NK-92 (cell line): ENCODE measurements around the gene BCL2.

ENCODE experiments used
- DNase-seq: peaks from one replicate; lab custom pipeline; 2025; ENCODE audit not compliant: unreplicated experiment; lab: John Stamatoyannopoulos, UW

Gene BCL2

GRCh38 chr18:63126134-63127069 lies 193.2 kb downstream of the BCL2 start:
- DNase-seq: no peak

GRCh38 chr18:63120620-63121019 lies 198.9 kb downstream of the BCL2 start:
- DNase-seq: no peak

GRCh38 chr18:63119647-63120046 lies 199.9 kb downstream of the BCL2 start:
- no peak for DNase-seq

- no peak for DNase-seq
Measured at GRCh38 chr18:63113899-63114565, 205.5 kb downstream of the BCL2 start.

GRCh38 chr18:63112706-63113105 lies 206.9 kb downstream of the BCL2 start:
- DNase-seq: no peak

GRCh38 chr18:63111671-63112402 lies 207.7 kb downstream of the BCL2 start:
- no peak for DNase-seq

GRCh38 chr18:63109802-63110201 lies 209.8 kb downstream of the BCL2 start:
- no peak for DNase-seq

GRCh38 chr18:63109022-63109421 lies 210.5 kb downstream of the BCL2 start:
- DNase-seq: no peak

- no peak for DNase-seq
Measured at GRCh38 chr18:63107931-63108330, 211.6 kb downstream of the BCL2 start.

GRCh38 chr18:63107171-63107845 lies 212.3 kb downstream of the BCL2 start:
- no peak for DNase-seq

GRCh38 chr18:63106727-63107126 lies 212.8 kb downstream of the BCL2 start:
- no peak for DNase-seq

- no peak for DNase-seq
Measured at GRCh38 chr18:63105636-63106316, 213.8 kb downstream of the BCL2 start.

GRCh38 chr18:63104868-63105267 lies 214.7 kb downstream of the BCL2 start:
- DNase-seq: no peak

- no peak for DNase-seq
Measured at GRCh38 chr18:63102941-63103744, 216.4 kb downstream of the BCL2 start.

GRCh38 chr18:63100630-63101055 lies 218.9 kb downstream of the BCL2 start:
- no peak for DNase-seq

- no peak for DNase-seq
Measured at GRCh38 chr18:63099848-63100629, 219.5 kb downstream of the BCL2 start.

- DNase-seq: no peak
Measured at GRCh38 chr18:63099091-63099840, 220.3 kb downstream of the BCL2 start.
